Panc1 (cell line): Measurements from ENCODE around the gene SPATA3. TPM values are rescaled to one million over a fixed set of nuclear protein-coding genes. Genes with fewer than 3 reads are reported as not detected.

ENCODE experiments used
- ATAC-seq: fragments of 200-7000 bp; cut with Tn5 transposase; 2 replicates; pipeline ENCODE4 v1.9.1; 2020; ENCODE audit warnings: mild to moderate bottlenecking, moderate library complexity
- Bru-seq: library from RNA; stranded (reverse); fragments of 400-500 nt; gene quantifications from one replicate; lab custom pipeline; 2021; lab: Mats Ljungman, UMichigan
- BruChase-seq, 2 experiments: library from RNA; stranded (reverse); fragments of 400-500 nt; gene quantifications; one replicate each; lab custom pipeline; 2021; lab: Mats Ljungman, UMichigan
- BruUV-seq: library from RNA; stranded (reverse); fragments of 400-500 nt; replicated peaks from 2 replicates; lab custom pipeline; 2021; lab: Mats Ljungman, UMichigan
- CTCF ChIA-PET: fragments of 300-600 bp; sonication (Branson Sonifier 250); formaldehyde crosslinking; loops from one replicate; lab custom pipeline; 2022; ENCODE audit warnings: antibody characterized with exemption; lab: Charles Lee
- POLR2A ChIA-PET: fragments of 300-600 bp; sonication (Branson Sonifier 250); formaldehyde crosslinking; loops from one replicate; lab custom pipeline; 2022; ENCODE audit warnings: antibody characterized with exemption; lab: Charles Lee
- DNase-seq: peaks from one replicate; pipeline ENCODE4 v3.0.0-alpha.2; 2010; ENCODE audit warnings: low read depth, low spot score
- H3K27ac ChIP-seq: 2 replicates; pipeline ENCODE4 v1.5.1; 2011; ENCODE audit warnings: mild to moderate bottlenecking, low read length, inconsistent platforms
- H3K27me3 ChIP-seq: fragments of 200-500 bp; sonication (Bioruptor generic); 2 replicates; pipeline ENCODE4 v1.6.0; 2014; ENCODE audit warnings: low read length, inconsistent platforms; ENCODE audit not compliant: control insufficient read depth, insufficient read depth
- H3K36me3 ChIP-seq: fragments of 200-500 bp; sonication (Bioruptor generic); 2 replicates; pipeline ENCODE4 v1.5.1; 2014; ENCODE audit warnings: inconsistent platforms, mild to moderate bottlenecking, low read length, moderate library complexity; ENCODE audit not compliant: control insufficient read depth, insufficient read depth
- H3K4me1 ChIP-seq: 2 replicates; pipeline ENCODE4 v1.5.1; 2011; ENCODE audit warnings: inconsistent platforms, mild to moderate bottlenecking, low read length, moderate library complexity; ENCODE audit not compliant: control insufficient read depth, insufficient read depth
- H3K4me3 ChIP-seq, 2 experiments: 2 replicates each; pipeline ENCODE4 v1.5.1; 2011 to 2012; ENCODE audit warnings: low read depth in 2 of 2, low read length in 2 of 2, mild to moderate bottlenecking in 2 of 2, inconsistent platforms in 1 of 2, moderate library complexity in 1 of 2
- H3K9me3 ChIP-seq: fragments of 200-500 bp; sonication (Bioruptor generic); 2 replicates; pipeline ENCODE4 v1.5.1; 2014; ENCODE audit warnings: low read depth, mild to moderate bottlenecking, inconsistent platforms, low read length, moderate library complexity; ENCODE audit not compliant: control insufficient read depth, insufficient read depth
- CTCF ChIP-seq: fragments of 450-650 bp; IDR thresholded peaks from 2 replicates; pipeline ENCODE4 v1.5.1; 2017; ENCODE audit warnings: mild to moderate bottlenecking
- POLR2AphosphoS5 ChIP-seq: IDR thresholded peaks from 2 replicates; pipeline ENCODE4 v1.6.1; 2012; ENCODE audit warnings: mild to moderate bottlenecking, low read depth, low read length, moderate library complexity
- SIN3A ChIP-seq: IDR thresholded peaks from 2 replicates; pipeline ENCODE4 v1.6.1; 2012; ENCODE audit warnings: low read depth, mild to moderate bottlenecking, low read length, moderate library complexity, borderline replicate concordance; ENCODE audit not compliant: insufficient read depth
- TCF7L2 ChIP-seq: IDR thresholded peaks from 2 replicates; pipeline ENCODE4 v1.6.1; 2011; ENCODE audit warnings: mild to moderate bottlenecking, low read depth, low read length, inconsistent platforms
- in situ Hi-C: cut with HindIII; loops from 2 replicates; pipeline ENCODE4 v1.10.0; 2016; ENCODE audit warnings: low sequenced_read_pairs, low pct_unique_long_range_greater_than_20kb
- intact Hi-C: fragments of 100-400 bp; cut with micrococcal nuclease; formaldehyde crosslinking; loops from one replicate; pipeline ENCODE4 v1.10.0; 2022; ENCODE audit not compliant: unreplicated experiment
- long read RNA-seq: library from polyadenylated mRNA; unstranded; transcript quantifications from one replicate; pipeline ENCODE4 v2.0.0, GENCODE V29; 2021; ENCODE audit not compliant: unreplicated experiment
- polyA plus RNA-seq: library from polyadenylated mRNA; unstranded; fragments of >200 nt; gene quantifications from one replicate; pipeline ENCODE4 v1.2.1, GENCODE V29; 2012; ENCODE audit warnings: missing spikeins; ENCODE audit not compliant: insufficient read length
- total RNA-seq: library from RNA; stranded (reverse); gene quantifications from one replicate; pipeline ENCODE4 v1.2.1, GENCODE V29; 2021; ENCODE audit not compliant: unreplicated experiment
- TF ChIP-seq, protein P1 (sequence below), 2 experiments: IDR thresholded peaks; 2 replicates each; pipeline ENCODE4 v1.6.1; 2011 to 2012; ENCODE audit warnings: low read depth in 2 of 2, control low read depth in 1 of 2, low read length in 1 of 2, mild to moderate bottlenecking in 1 of 2, moderate library complexity in 1 of 2; ENCODE audit not compliant: insufficient read depth in 1 of 2

SPATA3 gene
- total RNA-seq (not detected), Bru-seq, nascent RNA (not detected), BruChase-seq, experiment 1, labeled RNA remaining after a 2-hour chase (not detected), BruChase-seq, experiment 2, labeled RNA remaining after a 6-hour chase (not detected)
- not detected for polyA plus RNA-seq
- long read RNA-seq: 0 reads

DNA sequence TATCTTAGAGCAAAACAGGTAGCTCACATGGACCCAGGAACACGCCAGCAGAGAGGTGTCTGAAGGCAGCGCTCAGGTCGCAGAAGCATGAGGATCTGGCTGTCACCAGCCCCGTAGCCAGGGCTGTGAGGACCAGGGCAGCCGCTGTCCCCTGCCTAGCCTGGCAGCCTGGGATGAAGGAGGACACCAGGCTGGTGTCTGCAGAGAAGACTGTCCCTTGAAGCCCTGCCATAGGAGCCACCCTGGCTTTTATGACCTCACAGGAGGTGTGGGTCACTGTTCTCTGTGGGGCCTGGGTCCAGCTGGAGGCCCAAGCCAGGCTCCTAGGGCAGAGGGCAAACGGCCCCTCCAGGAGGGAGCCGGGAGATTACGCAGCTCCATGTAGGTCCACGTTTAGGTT lies at the start of gene SPATA3:
Gene SPATA3, plus strand, starts transcription at position 301 of the 400 bp plus-strand sequence. CDS start 113 bp downstream, outside the sequence.
- CTCF ChIA-PET: no interaction called here
- ATAC-seq: no peak

DNA sequence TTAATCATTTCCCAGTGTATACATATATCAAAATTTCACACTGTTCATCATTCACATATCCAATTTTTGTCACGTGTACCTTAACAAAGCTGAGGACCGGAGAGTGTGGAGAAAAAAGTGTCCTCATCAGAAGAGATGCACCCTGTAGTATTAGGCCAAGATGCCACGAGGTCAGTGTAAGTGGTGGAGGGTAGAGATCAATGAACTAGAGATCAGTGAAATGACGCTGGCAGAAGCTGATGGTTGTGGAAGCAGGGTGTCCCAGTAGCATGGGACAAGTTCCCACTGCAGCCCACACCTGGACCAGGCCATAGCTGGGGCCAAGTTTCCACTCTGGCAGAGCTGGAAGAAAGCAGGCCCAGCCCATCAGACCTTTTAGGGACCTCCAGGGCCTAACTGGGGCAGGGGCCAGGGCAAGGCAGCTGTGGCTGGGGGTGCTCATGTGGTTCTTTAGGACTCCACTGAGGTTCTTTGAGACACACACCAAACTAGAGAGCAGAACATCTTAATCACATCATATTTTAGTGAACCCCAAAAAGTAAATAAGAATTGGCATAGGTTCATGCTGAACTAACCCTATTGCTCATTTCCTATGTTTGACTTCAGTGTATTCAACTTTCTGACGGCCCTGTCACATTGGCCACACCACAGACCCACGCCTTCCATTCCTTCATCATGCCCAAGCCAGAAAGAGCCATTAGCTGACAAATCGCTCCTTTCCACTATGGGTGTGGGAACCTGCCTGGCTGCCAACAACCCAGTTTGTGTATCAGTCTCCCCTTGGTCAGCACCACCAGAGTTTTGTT lies 49.3 kb upstream of the SPATA3 start:
- TF ChIP-seq CTCF (no peak), TCF7L2 (no peak), SIN3A (no peak), POLR2AphosphoS5 (no peak)
- TF ChIP-seq, protein P1, sequence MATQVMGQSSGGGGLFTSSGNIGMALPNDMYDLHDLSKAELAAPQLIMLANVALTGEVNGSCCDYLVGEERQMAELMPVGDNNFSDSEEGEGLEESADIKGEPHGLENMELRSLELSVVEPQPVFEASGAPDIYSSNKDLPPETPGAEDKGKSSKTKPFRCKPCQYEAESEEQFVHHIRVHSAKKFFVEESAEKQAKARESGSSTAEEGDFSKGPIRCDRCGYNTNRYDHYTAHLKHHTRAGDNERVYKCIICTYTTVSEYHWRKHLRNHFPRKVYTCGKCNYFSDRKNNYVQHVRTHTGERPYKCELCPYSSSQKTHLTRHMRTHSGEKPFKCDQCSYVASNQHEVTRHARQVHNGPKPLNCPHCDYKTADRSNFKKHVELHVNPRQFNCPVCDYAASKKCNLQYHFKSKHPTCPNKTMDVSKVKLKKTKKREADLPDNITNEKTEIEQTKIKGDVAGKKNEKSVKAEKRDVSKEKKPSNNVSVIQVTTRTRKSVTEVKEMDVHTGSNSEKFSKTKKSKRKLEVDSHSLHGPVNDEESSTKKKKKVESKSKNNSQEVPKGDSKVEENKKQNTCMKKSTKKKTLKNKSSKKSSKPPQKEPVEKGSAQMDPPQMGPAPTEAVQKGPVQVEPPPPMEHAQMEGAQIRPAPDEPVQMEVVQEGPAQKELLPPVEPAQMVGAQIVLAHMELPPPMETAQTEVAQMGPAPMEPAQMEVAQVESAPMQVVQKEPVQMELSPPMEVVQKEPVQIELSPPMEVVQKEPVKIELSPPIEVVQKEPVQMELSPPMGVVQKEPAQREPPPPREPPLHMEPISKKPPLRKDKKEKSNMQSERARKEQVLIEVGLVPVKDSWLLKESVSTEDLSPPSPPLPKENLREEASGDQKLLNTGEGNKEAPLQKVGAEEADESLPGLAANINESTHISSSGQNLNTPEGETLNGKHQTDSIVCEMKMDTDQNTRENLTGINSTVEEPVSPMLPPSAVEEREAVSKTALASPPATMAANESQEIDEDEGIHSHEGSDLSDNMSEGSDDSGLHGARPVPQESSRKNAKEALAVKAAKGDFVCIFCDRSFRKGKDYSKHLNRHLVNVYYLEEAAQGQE (IDR thresholded peaks at IDR 0.05; ENCODE audit: insufficient read depth in 1 of 2, low read depth in 2 of 2, low read length in 1 of 2): no peak
- no peak overlapping the region for H3K4me3 ChIP-seq
- in situ Hi-C loops (no loop called here), intact Hi-C loops (no loop called here)
- H3K27me3 ChIP-seq: no peaks in the 10 kb centered on the region
- BruUV-seq: no TSS peak
- no peaks in the 10 kb centered on the region for H3K9me3 ChIP-seq
- no peaks in the 10 kb centered on the region for H3K4me1 ChIP-seq
- H3K27ac ChIP-seq: no peak overlapping the region
- DNase-seq: no peak
- CTCF ChIA-PET: no interaction called here
- POLR2A ChIA-PET: no interaction called here
- H3K36me3 ChIP-seq: no peaks in the 10 kb centered on the region
- no peak for ATAC-seq

More for the DNA sequence above, at the start of gene SPATA3:
- POLR2A ChIA-PET: no interaction called here
- DNase-seq: no peak
- no peak for TF ChIP-seq POLR2AphosphoS5
- TF ChIP-seq, protein P1 (IDR thresholded peaks at IDR 0.05; ENCODE audit: insufficient read depth in 1 of 2, low read depth in 2 of 2, low read length in 1 of 2): no peak
- H3K4me3 ChIP-seq: no peak within 1 kb of the TSS
- intact Hi-C loops (no loop called here), in situ Hi-C loops (no loop called here)
- H3K4me1 ChIP-seq: no peaks in the 10 kb centered on the region
- H3K27ac ChIP-seq: no peak within 1 kb of the TSS
- no peaks in the 10 kb centered on the region for H3K36me3 ChIP-seq
- BruUV-seq: no TSS peak
- no peaks in the 10 kb centered on the region for H3K9me3 ChIP-seq
- H3K27me3 ChIP-seq: peaks cover 5% of the 10 kb centered on the region
